ENCODE measurements around the gene MYOM1. TPM values are rescaled to one million over a fixed set of nuclear protein-coding genes. Genes with fewer than 3 reads are reported as not detected.
A peak's percentile ranks its signal among the peaks of the same experiment; 100 is the strongest.

Gene MYOM1
- total RNA-seq, 1 donor from 2014 or later = 2.0 TPM

- H3K27ac Mint-ChIP-seq = peak overlapping the region; percentile 95
- DNase-seq (ENCODE audit: extremely low spot score, unreplicated experiment) = no peak
- no peak for TF ChIP-seq CTCF (conservative IDR thresholded peaks at IDR 0.05)
- H3K27me3 Mint-ChIP-seq = no peaks in the 10 kb centered on the region
- peaks cover 48% of the 10 kb centered on the region for H3K4me1 Mint-ChIP-seq (ENCODE audit: unreplicated experiment)
- H3K36me3 Mint-ChIP-seq = peaks cover 8% of the 10 kb centered on the region
- H3K9me3 Mint-ChIP-seq = peaks cover 6% of the 10 kb centered on the region
- H3K4me3 Mint-ChIP-seq = peak overlapping the region; percentile 41
Observed at GRCh38 chr18:3264362-3264761, 44.6 kb upstream of the MYOM1 start.

GRCh38 chr18:3263132-3263700 is 43.4 kb upstream of the MYOM1 start:
- DNase-seq (ENCODE audit: extremely low spot score, unreplicated experiment) = no peak
- no peaks in the 10 kb centered on the region for H3K9me3 Mint-ChIP-seq
- peaks cover 36% of the 10 kb centered on the region for H3K4me1 Mint-ChIP-seq (ENCODE audit: unreplicated experiment)

GRCh38 chr18:3262234-3263131 is 42.7 kb upstream of the MYOM1 start:
- peak overlapping the region; percentile 95 for H3K27ac Mint-ChIP-seq
- H3K36me3 Mint-ChIP-seq = peaks cover 18% of the 10 kb centered on the region
- H3K4me1 Mint-ChIP-seq (ENCODE audit: unreplicated experiment) = peaks cover 33% of the 10 kb centered on the region
- TF ChIP-seq CTCF (conservative IDR thresholded peaks at IDR 0.05) = no peak
- no peaks in the 10 kb centered on the region for H3K9me3 Mint-ChIP-seq
- no peaks in the 10 kb centered on the region for H3K27me3 Mint-ChIP-seq
- no peak for DNase-seq (ENCODE audit: extremely low spot score, unreplicated experiment)
- peak overlapping the region; percentile 96 for H3K4me3 Mint-ChIP-seq

More at GRCh38 chr18:3263132-3263700, 43.4 kb upstream of the MYOM1 start:
- no peak for TF ChIP-seq CTCF (conservative IDR thresholded peaks at IDR 0.05)
- Mint-ChIP-seq H3K36me3 (peaks cover 11% of the 10 kb centered on the region), H3K27me3 (no peaks in the 10 kb centered on the region), H3K27ac (peak overlapping the region; percentile 95), H3K4me3 (peak overlapping the region; percentile 94)

GRCh38 chr18:3261373-3262233 is 41.8 kb upstream of the MYOM1 start, which contains the start of gene MYL12B:
Gene MYL12B, plus strand, starts transcription at chr18:3262133. Its CDS starts 10,766 bp downstream, at chr18:3272899.
- Mint-ChIP-seq H3K27me3 (no peaks in the 10 kb centered on the region), H3K27ac (peak within 1 kb of the TSS; percentile 100), H3K4me3 (peak within 1 kb of the TSS; percentile 96), H3K36me3 (peaks cover 23% of the 10 kb centered on the region), H3K4me1 (ENCODE audit: unreplicated experiment) (peaks cover 33% of the 10 kb centered on the region), H3K9me3 (no peaks in the 10 kb centered on the region)
- peak; percentile 85 for DNase-seq (ENCODE audit: extremely low spot score, unreplicated experiment)
- TF ChIP-seq CTCF (conservative IDR thresholded peaks at IDR 0.05) = peak; percentile 29

- H3K27ac Mint-ChIP-seq = peak overlapping the region; percentile 100
- H3K36me3 Mint-ChIP-seq = peaks cover 27% of the 10 kb centered on the region
- no peaks in the 10 kb centered on the region for H3K9me3 Mint-ChIP-seq
- peaks cover 33% of the 10 kb centered on the region for H3K4me1 Mint-ChIP-seq (ENCODE audit: unreplicated experiment)
- H3K4me3 Mint-ChIP-seq = peak overlapping the region; percentile 96
- H3K27me3 Mint-ChIP-seq = no peaks in the 10 kb centered on the region
- no peak for DNase-seq (ENCODE audit: extremely low spot score, unreplicated experiment)
- no peak for TF ChIP-seq CTCF (conservative IDR thresholded peaks at IDR 0.05)
Observed at GRCh38 chr18:3260995-3261372, 41.2 kb upstream of the MYOM1 start.
